HEK293 (cell line): Measurements from ENCODE around the gene PSRC1.

Experiments
- CTCF ChIA-PET: fragments of 350-600 bp; formaldehyde crosslinking; extraction: SDS; loops from one replicate; lab custom pipeline; 2021; ENCODE audit warnings: antibody characterized with exemption; lab: Yijun Ruan, JAX
- POLR2A ChIA-PET: fragments of 300-600 bp; formaldehyde crosslinking; extraction: SDS; loops from one replicate; lab custom pipeline; 2020; ENCODE audit warnings: antibody characterized with exemption, inconsistent platforms; lab: Yijun Ruan, JAX
- H3K27ac ChIP-seq: fragments of 200-500 bp; sonication (Bioruptor generic); 2 replicates; pipeline ENCODE4 v1.5.1; 2014; ENCODE audit warnings: low read depth, low read length, control low read depth, inconsistent platforms; ENCODE audit errors: extremely low read depth
- H3K36me3 ChIP-seq, 2 experiments: fragments of 200-500 bp in 1 of 2; sonication (Bioruptor generic) in 1 of 2; 1 replicate in 1 of 2; 2 replicates in 1 of 2; pipeline ENCODE4 v1.5.1; 2014 to 2017; ENCODE audit warnings: inconsistent platforms in 2 of 2, low read length in 2 of 2; ENCODE audit not compliant: control insufficient read depth in 2 of 2, insufficient read depth in 1 of 2
- H3K4me1 ChIP-seq: fragments of 200-500 bp; sonication (Bioruptor generic); 2 replicates; pipeline ENCODE4 v1.5.1; 2014; ENCODE audit warnings: mild to moderate bottlenecking, low read length, inconsistent platforms; ENCODE audit not compliant: control insufficient read depth, insufficient read depth
- H3K4me3 ChIP-seq: 2 replicates; pipeline ENCODE4 v1.5.1; 2011; ENCODE audit warnings: low read depth, mild to moderate bottlenecking, control low read depth, low read length, moderate library complexity
- H3K9me3 ChIP-seq: fragments of 200-500 bp; sonication (Bioruptor generic); 2 replicates; pipeline ENCODE4 v1.5.1; 2014; ENCODE audit warnings: low read depth, low read length, inconsistent platforms; ENCODE audit not compliant: control insufficient read depth, insufficient read depth
- BCL11A ChIP-seq: fragments of 450-650 bp; formaldehyde crosslinking; IDR thresholded peaks from 2 replicates; pipeline ENCODE4 v1.5.1; 2016; ENCODE audit warnings: low read depth, missing biosample characterization, missing genetic modification characterization
- MYNN ChIP-seq: fragments of 450-650 bp; formaldehyde crosslinking; IDR thresholded peaks from 2 replicates; pipeline ENCODE4 v1.5.1; 2016; ENCODE audit warnings: missing biosample characterization, missing genetic modification characterization, borderline replicate concordance
- REPIN1 ChIP-seq: fragments of 450-650 bp; formaldehyde crosslinking; IDR thresholded peaks from 2 replicates; pipeline ENCODE4 v1.5.1; 2017; ENCODE audit warnings: missing biosample characterization, missing genetic modification characterization, low read depth
- SCRT2 ChIP-seq: fragments of 450-650 bp; formaldehyde crosslinking; IDR thresholded peaks from 2 replicates; pipeline ENCODE4 v1.5.1; 2016; ENCODE audit warnings: missing biosample characterization, missing genetic modification characterization
- YY1 ChIP-seq: fragments of 450-650 bp; formaldehyde crosslinking; IDR thresholded peaks from 2 replicates; pipeline ENCODE4 v1.5.1; 2018; ENCODE audit warnings: missing biosample characterization, missing genetic modification characterization
- ZFHX2 ChIP-seq: fragments of 450-650 bp; formaldehyde crosslinking; conservative IDR thresholded peaks from 2 replicates; pipeline ENCODE4 v1.5.1; 2016; ENCODE audit warnings: missing biosample characterization, missing genetic modification characterization
- ZFP3 ChIP-seq: fragments of 450-650 bp; formaldehyde crosslinking; IDR thresholded peaks from 2 replicates; pipeline ENCODE4 v1.5.1; 2016; ENCODE audit warnings: low read depth, missing biosample characterization, missing genetic modification characterization
- ZNF121 ChIP-seq: fragments of 450-650 bp; formaldehyde crosslinking; IDR thresholded peaks from 2 replicates; pipeline ENCODE4 v1.5.1; 2016; ENCODE audit warnings: missing biosample characterization, missing genetic modification characterization
- ZNF132 ChIP-seq: fragments of 450-650 bp; formaldehyde crosslinking; IDR thresholded peaks from 2 replicates; pipeline ENCODE4 v1.5.1; 2017; ENCODE audit warnings: missing biosample characterization, missing genetic modification characterization, borderline replicate concordance
- ZNF19 ChIP-seq: fragments of 450-650 bp; formaldehyde crosslinking; IDR thresholded peaks from 2 replicates; pipeline ENCODE4; 2016; ENCODE audit warnings: missing biosample characterization, missing genetic modification characterization, low read depth
- ZNF221 ChIP-seq: fragments of 450-650 bp; formaldehyde crosslinking; IDR thresholded peaks from 2 replicates; pipeline ENCODE4 v1.5.1; 2017; ENCODE audit warnings: missing biosample characterization, missing genetic modification characterization, borderline replicate concordance
- ZNF24 ChIP-seq: fragments of 450-650 bp; formaldehyde crosslinking; IDR thresholded peaks from 2 replicates; pipeline ENCODE4 v1.5.1; 2016; ENCODE audit warnings: missing biosample characterization, missing genetic modification characterization
- ZNF266 ChIP-seq: fragments of 450-650 bp; formaldehyde crosslinking; IDR thresholded peaks from 2 replicates; pipeline ENCODE4 v1.5.1; 2016; ENCODE audit warnings: missing biosample characterization, missing genetic modification characterization, low read depth
- ZNF558 ChIP-seq: fragments of 450-650 bp; formaldehyde crosslinking; IDR thresholded peaks from 2 replicates; pipeline ENCODE4 v1.5.1; 2016; ENCODE audit warnings: missing biosample characterization, missing genetic modification characterization
- ZNF585B ChIP-seq: fragments of 450-650 bp; formaldehyde crosslinking; IDR thresholded peaks from 2 replicates; pipeline ENCODE4 v1.5.1; 2016; ENCODE audit warnings: missing biosample characterization, missing genetic modification characterization
- ZNF623 ChIP-seq: fragments of 450-650 bp; formaldehyde crosslinking; IDR thresholded peaks from 2 replicates; pipeline ENCODE4 v1.5.1; 2016; ENCODE audit warnings: missing biosample characterization, missing genetic modification characterization
- ZNF701 ChIP-seq: fragments of 450-650 bp; formaldehyde crosslinking; IDR thresholded peaks from 2 replicates; pipeline ENCODE4 v1.5.1; 2016; ENCODE audit warnings: missing biosample characterization, missing genetic modification characterization
- ZNF791 ChIP-seq: fragments of 450-650 bp; formaldehyde crosslinking; IDR thresholded peaks from 2 replicates; pipeline ENCODE4 v1.5.1; 2016; ENCODE audit warnings: missing biosample characterization, missing genetic modification characterization
- TF ChIP-seq, protein P1 (sequence below): fragments of 450-650 bp; IDR thresholded peaks from 2 replicates; pipeline ENCODE4 v1.5.1; 2018; ENCODE audit warnings: missing biosample characterization, mild to moderate bottlenecking, missing genetic modification characterization
- TF ChIP-seq, protein P2 (sequence below): fragments of 450-650 bp; formaldehyde crosslinking; IDR thresholded peaks from 2 replicates; pipeline ENCODE4 v1.5.1; 2016; ENCODE audit warnings: missing biosample characterization, missing genetic modification characterization
- TF ChIP-seq, protein P3 (sequence below): IDR thresholded peaks from 2 replicates; pipeline ENCODE4 v1.6.1; 2011; ENCODE audit warnings: mild to moderate bottlenecking, low read depth, low read length, borderline replicate concordance

The PSRC1 gene

DNA sequence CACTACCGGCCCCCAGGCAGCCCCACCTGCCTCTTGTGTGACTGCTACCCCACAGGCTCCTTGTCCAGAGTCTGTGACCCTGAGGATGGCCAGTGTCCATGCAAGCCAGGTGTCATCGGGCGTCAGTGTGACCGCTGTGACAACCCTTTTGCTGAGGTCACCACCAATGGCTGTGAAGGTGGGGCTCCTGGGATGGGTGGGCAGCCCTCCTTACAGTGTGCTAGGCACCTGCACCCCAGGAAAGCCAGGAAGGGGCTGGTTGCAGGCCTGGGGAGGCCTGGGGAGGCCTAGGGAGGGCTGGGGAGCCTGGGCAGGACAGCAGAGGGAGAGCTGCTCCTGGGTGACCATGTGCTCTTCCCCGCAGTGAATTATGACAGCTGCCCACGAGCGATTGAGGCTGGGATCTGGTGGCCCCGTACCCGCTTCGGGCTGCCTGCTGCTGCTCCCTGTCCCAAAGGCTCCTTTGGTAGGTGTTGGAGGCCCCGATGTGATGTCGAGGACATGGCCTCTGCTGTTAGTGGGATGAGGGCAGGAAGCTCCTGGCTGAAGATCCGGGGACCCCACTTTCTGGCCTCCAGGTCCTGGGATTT lies 17.1 kb downstream of the PSRC1 start:
- ChIA-PET CTCF (interaction anchor here (0.6 to 4.5 kb wide), 5 partner anchors 11 to 266 kb away, joined by 3 to 42 read pairs (median 3); partner anchors contain the start of gene SORT1), POLR2A (no interaction called here)
- H3K36me3 ChIP-seq = peaks cover 0 to 94% of the 10 kb centered on the region in 2 experiments; a peak in 1 of 3 replicates
- TF ChIP-seq ZNF266 (tag by site-specific recombination) (no peak), ZNF791 (tag by site-specific recombination) (no peak), ZNF558 (tag by site-specific recombination) (no peak), YY1 (tag by site-specific recombination) (no peak)
- H3K9me3 ChIP-seq = no peaks in the 10 kb centered on the region
- H3K4me3 ChIP-seq = no peak overlapping the region
- H3K27ac ChIP-seq = no peak overlapping the region
- no peaks in the 10 kb centered on the region for H3K4me1 ChIP-seq

DNA sequence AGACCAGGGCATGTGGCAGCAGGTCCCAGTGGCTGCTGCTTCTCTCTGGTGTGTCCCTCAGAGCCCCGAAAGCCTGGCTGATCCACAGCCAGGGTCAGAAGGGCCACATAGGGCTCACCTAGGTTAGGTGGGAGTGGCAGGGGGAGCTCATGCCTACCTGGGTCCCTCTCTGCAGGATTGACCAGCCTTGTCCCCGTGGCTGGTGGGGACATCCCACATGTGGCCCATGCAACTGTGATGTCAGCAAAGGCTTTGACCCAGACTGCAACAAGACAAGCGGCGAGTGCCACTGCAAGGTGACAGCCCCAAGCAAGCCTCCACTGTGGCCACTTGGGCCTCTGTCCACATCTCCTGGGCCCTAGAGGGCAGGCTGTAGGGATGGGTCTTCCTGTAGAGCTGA lies 17.9 kb downstream of the PSRC1 start:
- TF ChIP-seq ZNF221 (tag by site-specific recombination) (no peak), ZNF701 (tag by site-specific recombination) (no peak), REPIN1 (no peak), ZNF585B (tag by site-specific recombination) (no peak), MYNN (tag by site-specific recombination) (no peak), ZNF623 (tag by site-specific recombination) (no peak), ZNF19 (tag by site-specific recombination) (no peak), ZFP3 (tag by site-specific recombination) (no peak), SCRT2 (tag by site-specific recombination) (no peak), ZNF121 (tag by site-specific recombination) (no peak), ZNF791 (tag by site-specific recombination) (no peak), BCL11A (tag by site-specific recombination) (no peak), ZNF132 (no peak), ZFHX2 (tag by site-specific recombination) (no peak), ZNF24 (tag by site-specific recombination) (no peak)
- TF ChIP-seq, protein P1, sequence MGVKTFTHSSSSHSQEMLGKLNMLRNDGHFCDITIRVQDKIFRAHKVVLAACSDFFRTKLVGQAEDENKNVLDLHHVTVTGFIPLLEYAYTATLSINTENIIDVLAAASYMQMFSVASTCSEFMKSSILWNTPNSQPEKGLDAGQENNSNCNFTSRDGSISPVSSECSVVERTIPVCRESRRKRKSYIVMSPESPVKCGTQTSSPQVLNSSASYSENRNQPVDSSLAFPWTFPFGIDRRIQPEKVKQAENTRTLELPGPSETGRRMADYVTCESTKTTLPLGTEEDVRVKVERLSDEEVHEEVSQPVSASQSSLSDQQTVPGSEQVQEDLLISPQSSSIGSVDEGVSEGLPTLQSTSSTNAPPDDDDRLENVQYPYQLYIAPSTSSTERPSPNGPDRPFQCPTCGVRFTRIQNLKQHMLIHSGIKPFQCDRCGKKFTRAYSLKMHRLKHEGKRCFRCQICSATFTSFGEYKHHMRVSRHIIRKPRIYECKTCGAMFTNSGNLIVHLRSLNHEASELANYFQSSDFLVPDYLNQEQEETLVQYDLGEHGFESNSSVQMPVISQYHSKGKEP = no peak
- TF ChIP-seq, protein P2, sequence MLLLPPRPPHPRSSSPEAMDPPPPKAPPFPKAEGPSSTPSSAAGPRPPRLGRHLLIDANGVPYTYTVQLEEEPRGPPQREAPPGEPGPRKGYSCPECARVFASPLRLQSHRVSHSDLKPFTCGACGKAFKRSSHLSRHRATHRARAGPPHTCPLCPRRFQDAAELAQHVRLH (tag by site-specific recombination) = no peak
- TF ChIP-seq, protein P3, sequence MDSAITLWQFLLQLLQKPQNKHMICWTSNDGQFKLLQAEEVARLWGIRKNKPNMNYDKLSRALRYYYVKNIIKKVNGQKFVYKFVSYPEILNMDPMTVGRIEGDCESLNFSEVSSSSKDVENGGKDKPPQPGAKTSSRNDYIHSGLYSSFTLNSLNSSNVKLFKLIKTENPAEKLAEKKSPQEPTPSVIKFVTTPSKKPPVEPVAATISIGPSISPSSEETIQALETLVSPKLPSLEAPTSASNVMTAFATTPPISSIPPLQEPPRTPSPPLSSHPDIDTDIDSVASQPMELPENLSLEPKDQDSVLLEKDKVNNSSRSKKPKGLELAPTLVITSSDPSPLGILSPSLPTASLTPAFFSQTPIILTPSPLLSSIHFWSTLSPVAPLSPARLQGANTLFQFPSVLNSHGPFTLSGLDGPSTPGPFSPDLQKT = no peak
- CTCF ChIA-PET = interaction anchor here (0.9 to 4.5 kb wide), 6 partner anchors 10 to 267 kb away, joined by 3 to 42 read pairs (median 4); partner anchors contain the start of gene SORT1
- peaks cover 0 to 92% of the 10 kb centered on the region in 2 experiments; a peak in 1 of 3 replicates for H3K36me3 ChIP-seq
- H3K4me3 ChIP-seq = no peak overlapping the region
- no peak overlapping the region for H3K27ac ChIP-seq
- H3K9me3 ChIP-seq = no peaks in the 10 kb centered on the region
- no peaks in the 10 kb centered on the region for H3K4me1 ChIP-seq
- POLR2A ChIA-PET = no interaction called here
